ENCODE data around the gene DRG1.

- no peak for TF ChIP-seq JUNB (IDR thresholded peaks at IDR 0.05; ENCODE audit: unreplicated experiment)
- no peak for TF ChIP-seq EZH2phosphoT487 (IDR thresholded peaks at IDR 0.05; ENCODE audit: unreplicated experiment)
- TF ChIP-seq CTCF (conservative IDR thresholded peaks at IDR 0.05; ENCODE audit: low read depth in 2 of 2) = no peak
- no peak for TF ChIP-seq POLR2AphosphoS5 (IDR thresholded peaks at IDR 0.05; ENCODE audit: low read depth)
- TF ChIP-seq CREB1 (CRISPR knock-in tag; IDR thresholded peaks at IDR 0.05; ENCODE audit: low read depth) = no peak
- no peak for TF ChIP-seq ZNF114 (CRISPR knock-in tag; IDR thresholded peaks at IDR 0.05)
- TF ChIP-seq EZH2 (IDR thresholded peaks at IDR 0.05; ENCODE audit: low read depth, unreplicated experiment) = no peak
- TF ChIP-seq REST (IDR thresholded peaks at IDR 0.05; ENCODE audit: unreplicated experiment) = no peak
These were observed 43.5 kb downstream of the DRG1 start for GRCh38 chr22:31442768-31443489.

All from GM23338 (cell line).